HEK293 (cell line): ENCODE data around the gene PKLR.

ENCODE experiments used
- BCL11B ChIP-seq: fragments of 450-650 bp; formaldehyde crosslinking; IDR thresholded peaks from 2 replicates; pipeline ENCODE4 v1.5.1; 2016; ENCODE audit warnings: low read depth, missing biosample characterization, missing genetic modification characterization
- FEZF1 ChIP-seq: fragments of 450-650 bp; formaldehyde crosslinking; IDR thresholded peaks from 2 replicates; pipeline ENCODE4 v1.5.1; 2016; ENCODE audit warnings: missing biosample characterization, missing genetic modification characterization
- HOXD13 ChIP-seq: sonication (generic); formaldehyde crosslinking; IDR thresholded peaks from 2 replicates; pipeline ENCODE4 v1.8.0; 2022; ENCODE audit warnings: missing genetic modification reagents, borderline replicate concordance
- KLF16 ChIP-seq: fragments of 450-650 bp; formaldehyde crosslinking; IDR thresholded peaks from 2 replicates; pipeline ENCODE4 v1.5.1; 2017; ENCODE audit warnings: missing biosample characterization, missing genetic modification characterization
- KLF9 ChIP-seq: fragments of 450-650 bp; formaldehyde crosslinking; IDR thresholded peaks from 2 replicates; pipeline ENCODE4 v1.5.1; 2016; ENCODE audit warnings: missing biosample characterization, missing genetic modification characterization, low read depth
- MEIS1 ChIP-seq: sonication (generic); formaldehyde crosslinking; IDR thresholded peaks from 2 replicates; pipeline ENCODE4 v1.8.1; 2022; ENCODE audit warnings: missing genetic modification reagents, mild to moderate bottlenecking, borderline replicate concordance
- SETDB1 ChIP-seq: IDR thresholded peaks from one replicate; pipeline ENCODE4 v1.6.1; 2017; ENCODE audit warnings: mild to moderate bottlenecking, low read length, moderate library complexity, mixed read lengths; ENCODE audit not compliant: insufficient read length
- TRIM28 ChIP-seq: IDR thresholded peaks from 2 replicates; pipeline ENCODE4 v1.6.1; 2011; ENCODE audit warnings: low read length, control low read depth, borderline replicate concordance
- ZBTB1 ChIP-seq: fragments of 450-650 bp; formaldehyde crosslinking; IDR thresholded peaks from 2 replicates; pipeline ENCODE4 v1.5.1; 2016; ENCODE audit warnings: missing biosample characterization, missing genetic modification characterization
- ZFP3 ChIP-seq: fragments of 450-650 bp; formaldehyde crosslinking; IDR thresholded peaks from 2 replicates; pipeline ENCODE4 v1.5.1; 2016; ENCODE audit warnings: low read depth, missing biosample characterization, missing genetic modification characterization
- ZNF16 ChIP-seq: fragments of 450-650 bp; formaldehyde crosslinking; IDR thresholded peaks from 2 replicates; pipeline ENCODE4 v1.5.1; 2016; ENCODE audit warnings: low read depth, missing biosample characterization, missing genetic modification characterization
- ZNF223 ChIP-seq: fragments of 450-650 bp; formaldehyde crosslinking; IDR thresholded peaks from 2 replicates; pipeline ENCODE4 v1.5.1; 2016; ENCODE audit warnings: missing biosample characterization, missing genetic modification characterization
- ZNF266 ChIP-seq: fragments of 450-650 bp; formaldehyde crosslinking; IDR thresholded peaks from 2 replicates; pipeline ENCODE4 v1.5.1; 2016; ENCODE audit warnings: missing biosample characterization, missing genetic modification characterization, low read depth
- ZNF341 ChIP-seq: fragments of 450-650 bp; formaldehyde crosslinking; IDR thresholded peaks from 2 replicates; pipeline ENCODE4; 2016; ENCODE audit warnings: low read depth, missing biosample characterization, missing genetic modification characterization
- ZNF394 ChIP-seq: fragments of 450-650 bp; formaldehyde crosslinking; IDR thresholded peaks from 2 replicates; pipeline ENCODE4 v1.5.1; 2016; ENCODE audit warnings: missing biosample characterization, missing genetic modification characterization, mild to moderate bottlenecking, moderate library complexity, borderline replicate concordance
- ZNF548 ChIP-seq: fragments of 450-650 bp; formaldehyde crosslinking; IDR thresholded peaks from 2 replicates; pipeline ENCODE4 v1.5.1; 2016; ENCODE audit warnings: missing biosample characterization, missing genetic modification characterization
- ZNF596 ChIP-seq: fragments of 450-650 bp; IDR thresholded peaks from 2 replicates; pipeline ENCODE4 v1.5.0; 2018; ENCODE audit warnings: missing biosample characterization, mild to moderate bottlenecking, missing genetic modification characterization, moderate library complexity
- ZNF626 ChIP-seq: fragments of 450-650 bp; sonication (Bioruptor Pico); formaldehyde crosslinking; IDR thresholded peaks from 2 replicates; pipeline ENCODE4 v1.5.1; 2018; ENCODE audit warnings: missing biosample characterization, missing genetic modification characterization, inconsistent platforms
- ZNF654 ChIP-seq: fragments of 450-650 bp; formaldehyde crosslinking; IDR thresholded peaks from 2 replicates; pipeline ENCODE4 v1.5.1; 2016; ENCODE audit warnings: low read depth, missing biosample characterization, missing genetic modification characterization
- ZNF768 ChIP-seq: fragments of 450-650 bp; formaldehyde crosslinking; IDR thresholded peaks from 2 replicates; pipeline ENCODE4 v1.5.1; 2018; ENCODE audit warnings: missing biosample characterization, mild to moderate bottlenecking, missing genetic modification characterization
- ZXDB ChIP-seq: fragments of 450-650 bp; formaldehyde crosslinking; IDR thresholded peaks from 2 replicates; pipeline ENCODE4 v1.5.1; 2016; ENCODE audit warnings: missing biosample characterization, missing genetic modification characterization
- TF ChIP-seq, protein P1 (sequence below): fragments of 450-650 bp; formaldehyde crosslinking; IDR thresholded peaks from 2 replicates; pipeline ENCODE4 v1.5.1; 2016; ENCODE audit warnings: missing biosample characterization, missing genetic modification characterization
- TF ChIP-seq, protein P2 (sequence below): fragments of 450-650 bp; formaldehyde crosslinking; IDR thresholded peaks from 2 replicates; pipeline ENCODE4 v1.5.1; 2017; ENCODE audit warnings: missing biosample characterization, missing genetic modification characterization
- TF ChIP-seq, protein P3 (sequence below): fragments of 450-650 bp; formaldehyde crosslinking; IDR thresholded peaks from 2 replicates; pipeline ENCODE4 v1.5.1; 2016; ENCODE audit warnings: missing biosample characterization, missing genetic modification characterization, borderline replicate concordance
- TF ChIP-seq, protein P4 (sequence below): sonication (generic); formaldehyde crosslinking; IDR thresholded peaks from 2 replicates; pipeline ENCODE4 v1.8.1; 2022; ENCODE audit warnings: mild to moderate bottlenecking, moderate library complexity, missing genetic modification reagents
- TF ChIP-seq, protein P5 (sequence below): fragments of 450-650 bp; formaldehyde crosslinking; IDR thresholded peaks from 2 replicates; pipeline ENCODE4 v1.5.1; 2016; ENCODE audit warnings: missing biosample characterization, missing genetic modification characterization
- TF ChIP-seq, protein P6 (sequence below): fragments of 450-650 bp; formaldehyde crosslinking; IDR thresholded peaks from 2 replicates; pipeline ENCODE4 v1.5.1; 2016; ENCODE audit warnings: missing biosample characterization, missing genetic modification characterization

Gene PKLR

DNA sequence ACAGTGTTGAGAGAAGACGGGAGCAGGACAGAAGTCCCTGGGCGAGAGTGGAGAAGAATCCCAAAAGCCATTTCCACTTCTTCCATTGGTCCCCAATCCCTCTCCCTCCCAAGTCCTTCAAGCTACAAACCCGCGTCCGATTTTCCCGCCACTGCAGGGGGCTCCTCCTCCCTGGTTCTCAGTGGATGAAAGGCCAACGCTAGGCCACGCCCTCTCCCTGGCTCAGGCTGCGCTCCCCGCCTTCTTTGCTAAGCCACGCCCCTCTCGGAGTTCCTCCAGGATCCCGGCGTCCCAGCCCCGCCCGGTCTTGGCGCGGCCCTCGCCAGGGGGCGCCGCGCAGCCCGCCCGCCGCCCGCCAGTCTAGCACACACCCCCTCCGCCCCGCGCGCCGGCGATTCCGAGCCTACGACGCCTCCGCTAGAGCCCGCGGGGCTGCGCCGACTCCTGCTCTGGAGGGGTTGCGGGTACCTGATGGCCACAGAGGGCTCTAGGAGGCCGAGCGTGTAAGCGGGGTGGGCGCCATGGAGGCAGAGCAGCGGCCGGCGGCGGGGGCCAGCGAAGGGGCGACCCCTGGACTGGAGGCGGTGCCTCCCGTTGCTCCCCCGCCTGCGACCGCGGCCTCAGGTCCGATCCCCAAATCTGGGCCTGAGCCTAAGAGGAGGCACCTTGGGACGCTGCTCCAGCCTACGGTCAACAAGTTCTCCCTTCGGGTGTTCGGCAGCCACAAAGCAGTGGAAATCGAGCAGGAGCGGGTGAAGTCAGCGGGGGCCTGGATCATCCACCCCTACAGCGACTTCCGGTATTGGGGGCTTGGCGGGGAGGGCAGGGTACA, 24.0 kb downstream of the PKLR start, which contains the start of gene HCN3 (continued):
- TF ChIP-seq KLF16 (tag by site-specific recombination) (peak; percentile 41), ZXDB (tag by site-specific recombination) (peak; percentile 70), BCL11B (tag by site-specific recombination) (no peak), SETDB1 (no peak), ZNF596 (tag by site-specific recombination) (no peak), HOXD13 (CRISPR knock-in tag) (no peak), ZNF654 (tag by site-specific recombination) (no peak), ZNF548 (tag by site-specific recombination) (no peak), TRIM28 (no peak), MEIS1 (CRISPR knock-in tag) (no peak), ZNF626 (tag by site-specific recombination) (no peak), ZNF394 (tag by site-specific recombination) (no peak; the same call in 1 of the 2 replicates), ZBTB1 (tag by site-specific recombination) (no peak), ZNF266 (tag by site-specific recombination) (no peak), ZNF341 (peak; percentile 75), FEZF1 (no peak), ZNF16 (no peak), ZNF223 (tag by site-specific recombination) (no peak), KLF9 (tag by site-specific recombination) (peak; percentile 83), ZFP3 (tag by site-specific recombination) (no peak), ZNF768 (tag by site-specific recombination) (no peak)
- TF ChIP-seq, protein P1, sequence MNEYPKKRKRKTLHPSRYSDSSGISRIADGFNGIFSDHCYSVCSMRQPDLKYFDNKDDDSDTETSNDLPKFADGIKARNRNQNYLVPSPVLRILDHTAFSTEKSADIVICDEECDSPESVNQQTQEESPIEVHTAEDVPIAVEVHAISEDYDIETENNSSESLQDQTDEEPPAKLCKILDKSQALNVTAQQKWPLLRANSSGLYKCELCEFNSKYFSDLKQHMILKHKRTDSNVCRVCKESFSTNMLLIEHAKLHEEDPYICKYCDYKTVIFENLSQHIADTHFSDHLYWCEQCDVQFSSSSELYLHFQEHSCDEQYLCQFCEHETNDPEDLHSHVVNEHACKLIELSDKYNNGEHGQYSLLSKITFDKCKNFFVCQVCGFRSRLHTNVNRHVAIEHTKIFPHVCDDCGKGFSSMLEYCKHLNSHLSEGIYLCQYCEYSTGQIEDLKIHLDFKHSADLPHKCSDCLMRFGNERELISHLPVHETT (tag by site-specific recombination), result 0 out of 2 replicates have a peak, but pooled peaks have one; percentile 14
- TF ChIP-seq, protein P2, sequence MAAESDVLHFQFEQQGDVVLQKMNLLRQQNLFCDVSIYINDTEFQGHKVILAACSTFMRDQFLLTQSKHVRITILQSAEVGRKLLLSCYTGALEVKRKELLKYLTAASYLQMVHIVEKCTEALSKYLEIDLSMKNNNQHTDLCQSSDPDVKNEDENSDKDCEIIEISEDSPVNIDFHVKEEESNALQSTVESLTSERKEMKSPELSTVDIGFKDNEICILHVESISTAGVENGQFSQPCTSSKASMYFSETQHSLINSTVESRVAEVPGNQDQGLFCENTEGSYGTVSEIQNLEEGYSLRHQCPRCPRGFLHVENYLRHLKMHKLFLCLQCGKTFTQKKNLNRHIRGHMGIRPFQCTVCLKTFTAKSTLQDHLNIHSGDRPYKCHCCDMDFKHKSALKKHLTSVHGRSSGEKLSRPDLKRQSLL (tag by site-specific recombination), result peak; percentile 54; the same call in 1 of the 2 replicates
- TF ChIP-seq, protein P3, sequence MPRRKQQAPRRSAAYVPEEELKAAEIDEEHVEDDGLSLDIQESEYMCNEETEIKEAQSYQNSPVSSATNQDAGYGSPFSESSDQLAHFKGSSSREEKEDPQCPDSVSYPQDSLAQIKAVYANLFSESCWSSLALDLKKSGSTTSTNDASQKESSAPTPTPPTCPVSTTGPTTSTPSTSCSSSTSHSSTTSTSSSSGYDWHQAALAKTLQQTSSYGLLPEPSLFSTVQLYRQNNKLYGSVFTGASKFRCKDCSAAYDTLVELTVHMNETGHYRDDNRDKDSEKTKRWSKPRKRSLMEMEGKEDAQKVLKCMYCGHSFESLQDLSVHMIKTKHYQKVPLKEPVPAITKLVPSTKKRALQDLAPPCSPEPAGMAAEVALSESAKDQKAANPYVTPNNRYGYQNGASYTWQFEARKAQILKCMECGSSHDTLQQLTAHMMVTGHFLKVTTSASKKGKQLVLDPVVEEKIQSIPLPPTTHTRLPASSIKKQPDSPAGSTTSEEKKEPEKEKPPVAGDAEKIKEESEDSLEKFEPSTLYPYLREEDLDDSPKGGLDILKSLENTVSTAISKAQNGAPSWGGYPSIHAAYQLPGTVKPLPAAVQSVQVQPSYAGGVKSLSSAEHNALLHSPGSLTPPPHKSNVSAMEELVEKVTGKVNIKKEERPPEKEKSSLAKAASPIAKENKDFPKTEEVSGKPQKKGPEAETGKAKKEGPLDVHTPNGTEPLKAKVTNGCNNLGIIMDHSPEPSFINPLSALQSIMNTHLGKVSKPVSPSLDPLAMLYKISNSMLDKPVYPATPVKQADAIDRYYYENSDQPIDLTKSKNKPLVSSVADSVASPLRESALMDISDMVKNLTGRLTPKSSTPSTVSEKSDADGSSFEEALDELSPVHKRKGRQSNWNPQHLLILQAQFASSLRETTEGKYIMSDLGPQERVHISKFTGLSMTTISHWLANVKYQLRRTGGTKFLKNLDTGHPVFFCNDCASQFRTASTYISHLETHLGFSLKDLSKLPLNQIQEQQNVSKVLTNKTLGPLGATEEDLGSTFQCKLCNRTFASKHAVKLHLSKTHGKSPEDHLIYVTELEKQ (tag by site-specific recombination), result no peak
- TF ChIP-seq, protein P4, sequence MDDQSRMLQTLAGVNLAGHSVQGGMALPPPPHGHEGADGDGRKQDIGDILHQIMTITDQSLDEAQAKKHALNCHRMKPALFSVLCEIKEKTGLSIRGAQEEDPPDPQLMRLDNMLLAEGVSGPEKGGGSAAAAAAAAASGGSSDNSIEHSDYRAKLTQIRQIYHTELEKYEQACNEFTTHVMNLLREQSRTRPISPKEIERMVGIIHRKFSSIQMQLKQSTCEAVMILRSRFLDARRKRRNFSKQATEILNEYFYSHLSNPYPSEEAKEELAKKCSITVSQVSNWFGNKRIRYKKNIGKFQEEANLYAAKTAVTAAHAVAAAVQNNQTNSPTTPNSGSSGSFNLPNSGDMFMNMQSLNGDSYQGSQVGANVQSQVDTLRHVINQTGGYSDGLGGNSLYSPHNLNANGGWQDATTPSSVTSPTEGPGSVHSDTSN (CRISPR knock-in tag), result 0 out of 2 replicates have a peak, but pooled peaks have one; percentile 68
- TF ChIP-seq, protein P5, sequence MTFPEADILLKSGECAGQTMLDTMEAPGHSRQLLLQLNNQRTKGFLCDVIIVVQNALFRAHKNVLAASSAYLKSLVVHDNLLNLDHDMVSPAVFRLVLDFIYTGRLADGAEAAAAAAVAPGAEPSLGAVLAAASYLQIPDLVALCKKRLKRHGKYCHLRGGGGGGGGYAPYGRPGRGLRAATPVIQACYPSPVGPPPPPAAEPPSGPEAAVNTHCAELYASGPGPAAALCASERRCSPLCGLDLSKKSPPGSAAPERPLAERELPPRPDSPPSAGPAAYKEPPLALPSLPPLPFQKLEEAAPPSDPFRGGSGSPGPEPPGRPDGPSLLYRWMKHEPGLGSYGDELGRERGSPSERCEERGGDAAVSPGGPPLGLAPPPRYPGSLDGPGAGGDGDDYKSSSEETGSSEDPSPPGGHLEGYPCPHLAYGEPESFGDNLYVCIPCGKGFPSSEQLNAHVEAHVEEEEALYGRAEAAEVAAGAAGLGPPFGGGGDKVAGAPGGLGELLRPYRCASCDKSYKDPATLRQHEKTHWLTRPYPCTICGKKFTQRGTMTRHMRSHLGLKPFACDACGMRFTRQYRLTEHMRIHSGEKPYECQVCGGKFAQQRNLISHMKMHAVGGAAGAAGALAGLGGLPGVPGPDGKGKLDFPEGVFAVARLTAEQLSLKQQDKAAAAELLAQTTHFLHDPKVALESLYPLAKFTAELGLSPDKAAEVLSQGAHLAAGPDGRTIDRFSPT (tag by site-specific recombination), result no peak
- TF ChIP-seq, protein P6, sequence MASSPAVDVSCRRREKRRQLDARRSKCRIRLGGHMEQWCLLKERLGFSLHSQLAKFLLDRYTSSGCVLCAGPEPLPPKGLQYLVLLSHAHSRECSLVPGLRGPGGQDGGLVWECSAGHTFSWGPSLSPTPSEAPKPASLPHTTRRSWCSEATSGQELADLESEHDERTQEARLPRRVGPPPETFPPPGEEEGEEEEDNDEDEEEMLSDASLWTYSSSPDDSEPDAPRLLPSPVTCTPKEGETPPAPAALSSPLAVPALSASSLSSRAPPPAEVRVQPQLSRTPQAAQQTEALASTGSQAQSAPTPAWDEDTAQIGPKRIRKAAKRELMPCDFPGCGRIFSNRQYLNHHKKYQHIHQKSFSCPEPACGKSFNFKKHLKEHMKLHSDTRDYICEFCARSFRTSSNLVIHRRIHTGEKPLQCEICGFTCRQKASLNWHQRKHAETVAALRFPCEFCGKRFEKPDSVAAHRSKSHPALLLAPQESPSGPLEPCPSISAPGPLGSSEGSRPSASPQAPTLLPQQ (tag by site-specific recombination), result no peak
